OCI-LY3 (cell line): ENCODE data around the gene TNFRSF9.

Experiments
- CTCF ChIP-seq: fragments of 200-600, 300-600 bp; sonication (generic); IDR thresholded peaks from 2 replicates; pipeline ENCODE4 v1.5.1; 2014; ENCODE audit warnings: antibody characterized with exemption, low read length, low read depth
- EZH2phosphoT487 ChIP-seq: fragments of 200-600 bp; shearing (Covaris generic); IDR thresholded peaks from 2 replicates; pipeline ENCODE4 v1.6.1; 2018; ENCODE audit warnings: antibody characterized with exemption, mixed run types, low read depth

GRCh38 chr1:7962014-7962335 lies 21.3 kb upstream of the TNFRSF9 start:
- TF ChIP-seq CTCF, result no peak
- TF ChIP-seq EZH2phosphoT487, result no peak
